Neuronal stem cell (in vitro differentiated cells): ENCODE measurements around the gene GJD3.

ENCODE experiments used
- DNase-seq: peaks from one replicate; pipeline ENCODE4 v3.0.0-alpha.2; 2013; ENCODE audit warnings: low spot score
- H2AFZ ChIP-seq: one replicate; pipeline ENCODE4 v1.6.1; 2013; ENCODE audit warnings: mild to moderate bottlenecking, low read length, inconsistent platforms
- H2AK5ac ChIP-seq: 2 replicates; pipeline ENCODE4 v1.6.1; 2013; ENCODE audit warnings: low read depth, mild to moderate bottlenecking, inconsistent platforms, low read length, moderate library complexity, mixed read lengths
- H2BK120ac ChIP-seq: 2 replicates; pipeline ENCODE4 v1.6.1; 2013; ENCODE audit warnings: low read depth, mild to moderate bottlenecking, inconsistent platforms, low read length, moderate library complexity, mixed read lengths
- H2BK12ac ChIP-seq: one replicate; pipeline ENCODE4 v1.6.1; 2013; ENCODE audit warnings: low read length, inconsistent platforms
- H2BK15ac ChIP-seq: 2 replicates; pipeline ENCODE4 v1.6.1; 2013; ENCODE audit warnings: mild to moderate bottlenecking, low read length, inconsistent platforms, mixed read lengths
- H2BK5ac ChIP-seq: one replicate; pipeline ENCODE4 v1.6.1; 2013; ENCODE audit warnings: inconsistent platforms, mild to moderate bottlenecking, low read length, moderate library complexity
- H3K14ac ChIP-seq: one replicate; pipeline ENCODE4 v1.6.1; 2013; ENCODE audit warnings: low read length, inconsistent platforms
- H3K18ac ChIP-seq: 2 replicates; pipeline ENCODE4 v1.6.1; 2013; ENCODE audit warnings: low read length, inconsistent platforms
- H3K23ac ChIP-seq: 2 replicates; pipeline ENCODE4 v1.6.1; 2013; ENCODE audit warnings: low read depth, mild to moderate bottlenecking, mixed read lengths, low read length, inconsistent platforms; ENCODE audit not compliant: poor library complexity
- H3K27ac ChIP-seq: replicated peaks from 3 replicates; pipeline ENCODE4 v1.5.1; 2013; ENCODE audit warnings: low read length, inconsistent platforms
- H3K27me3 ChIP-seq, 3 experiments: 2 replicates each; pipeline ENCODE4 v1.6.1; 2013; ENCODE audit warnings: low read length in 3 of 3, mild to moderate bottlenecking in 2 of 3, inconsistent platforms in 1 of 3, low read depth in 1 of 3, mixed read lengths in 1 of 3, moderate library complexity in 1 of 3; ENCODE audit not compliant: control insufficient read depth in 3 of 3, insufficient read depth in 3 of 3
- H3K36me3 ChIP-seq, 2 donors: replicated peaks in 1 of 2; 2 replicates each; pipeline ENCODE4 v1.6.1; 2013; ENCODE audit warnings: low read length in 2 of 2; ENCODE audit not compliant: control insufficient read depth in 2 of 2, insufficient read depth in 2 of 2
- H3K4ac ChIP-seq: 2 replicates; pipeline ENCODE4 v1.6.1; 2013; ENCODE audit warnings: inconsistent platforms, mild to moderate bottlenecking, low read length, moderate library complexity
- H3K4me1 ChIP-seq, 2 donors: 1 replicate in 1 of 2; 2 replicates in 1 of 2; pipeline ENCODE4 v1.6.1; 2013; ENCODE audit warnings: low read length in 2 of 2, low read depth in 1 of 2; ENCODE audit not compliant: control insufficient read depth in 2 of 2, insufficient read depth in 1 of 2
- H3K4me2 ChIP-seq: one replicate; pipeline ENCODE4 v1.6.1; 2013; ENCODE audit warnings: mild to moderate bottlenecking, low read length, inconsistent platforms; ENCODE audit not compliant: insufficient read depth, poor library complexity, severe bottlenecking
- H3K4me3 ChIP-seq, 2 donors: 2 replicates each; pipeline ENCODE4 v1.5.1; 2013; ENCODE audit warnings: low read length in 2 of 2, mild to moderate bottlenecking in 2 of 2, inconsistent platforms in 1 of 2, moderate library complexity in 1 of 2
- H3K79me1 ChIP-seq: one replicate; pipeline ENCODE4 v1.6.1; 2013; ENCODE audit warnings: low read depth, mild to moderate bottlenecking, inconsistent platforms, low read length, moderate library complexity
- H3K9ac ChIP-seq: one replicate; pipeline ENCODE4 v1.6.1; 2013; ENCODE audit warnings: mild to moderate bottlenecking, low read depth, low read length, inconsistent platforms; ENCODE audit not compliant: poor library complexity
- H3K9me3 ChIP-seq, 2 donors: replicated peaks in 1 of 2; 2 replicates each; pipeline versions ENCODE3 to v1.6.1; 2013; ENCODE audit warnings: low read length in 2 of 2, mild to moderate bottlenecking in 2 of 2, inconsistent platforms in 1 of 2, low read depth in 1 of 2, mixed read lengths in 1 of 2, moderate library complexity in 1 of 2; ENCODE audit not compliant: control insufficient read depth in 2 of 2, insufficient read depth in 1 of 2
- H4K8ac ChIP-seq: one replicate; pipeline ENCODE4 v1.6.1; 2013; ENCODE audit warnings: low read depth, mild to moderate bottlenecking, inconsistent platforms, low read length, moderate library complexity
- H4K91ac ChIP-seq: one replicate; pipeline ENCODE4 v1.6.1; 2013; ENCODE audit warnings: low read length, low read depth, mild to moderate bottlenecking, inconsistent platforms; ENCODE audit not compliant: poor library complexity
- WGBS, 2 donors: extraction: QIAGEN DNeasy Blood & Tissue Kit; methylation state at CpG; one replicate each; pipeline ENCODE4 v1.1.7; 2013; ENCODE audit warnings: missing lambda C conversion rate in 2 of 2, mixed read lengths in 1 of 2; ENCODE audit not compliant: insufficient read length in 2 of 2, insufficient replicate concordance in 1 of 2; ENCODE audit errors: extremely low coverage in 2 of 2; 5-methylcytosine and 5-hydroxymethylcytosine counted together

GJD3 gene

GRCh38 chr17:40354221-40355122, 10.1 kb downstream of the GJD3 start:
- Histone ChIP-seq H4K8ac (no peak overlapping the region), H3K9me3 (no peaks in the 10 kb centered on the region), H2BK120ac (no peak overlapping the region), H2AK5ac (no peak overlapping the region), H3K23ac (peak overlapping the region; percentile 9), H3K79me1 (peaks cover 3% of the 10 kb centered on the region), H3K27ac (no peak overlapping the region), H3K18ac (peak overlapping the region; percentile 58), H3K4me3 (no peak overlapping the region), H3K4me2 (no peak overlapping the region), H3K36me3 (peaks cover 7 to 36% of the 10 kb centered on the region in 2 donors), H4K91ac (no peak overlapping the region), H2BK12ac (peak overlapping the region; percentile 7), H3K9ac (no peak overlapping the region), H3K4me1 (peaks cover 27 to 35% of the 10 kb centered on the region in 2 donors), H3K27me3 (no peaks in the 10 kb centered on the region), H3K14ac (no peak overlapping the region), H2BK5ac (no peak overlapping the region), H2BK15ac (peak overlapping the region; percentile 28), H2AFZ (no peak overlapping the region), H3K4ac (no peak overlapping the region)
- WGBS, 2 donors, result no CpG with 5 or more reads among the region's 30 CpGs
- DNase-seq, result no peak

- H2AK5ac ChIP-seq, result no peak overlapping the region
- no peak overlapping the region for H3K27ac ChIP-seq
- no peak overlapping the region for H3K4me3 ChIP-seq
- H3K4me1 ChIP-seq, result peaks cover 37 to 42% of the 10 kb centered on the region in 2 donors
- H3K18ac ChIP-seq, result no peak overlapping the region
- no peak overlapping the region for H2BK12ac ChIP-seq
- no peaks in the 10 kb centered on the region for H3K27me3 ChIP-seq
- H3K36me3 ChIP-seq, result peaks cover 11 to 42% of the 10 kb centered on the region in 2 donors
- peaks cover 3% of the 10 kb centered on the region for H3K79me1 ChIP-seq
- no peak overlapping the region for H2AFZ ChIP-seq
- no peaks in the 10 kb centered on the region for H3K9me3 ChIP-seq
- no peak overlapping the region for H2BK15ac ChIP-seq
- no peak overlapping the region for H3K4ac ChIP-seq
- peak overlapping the region; percentile 69 for H3K23ac ChIP-seq
- H3K9ac ChIP-seq, result no peak overlapping the region
- no peak overlapping the region for H3K4me2 ChIP-seq
- no peak overlapping the region for H2BK120ac ChIP-seq
- DNase-seq, result no peak
- no peak overlapping the region for H3K14ac ChIP-seq
- no peak overlapping the region for H4K91ac ChIP-seq
- peak overlapping the region; percentile 83 for H2BK5ac ChIP-seq
- WGBS, 2 donors, result no CpG with 5 or more reads among the region's 9 CpGs
- no peak overlapping the region for H4K8ac ChIP-seq
These were observed 11.7 kb downstream of the GJD3 start for GRCh38 chr17:40352779-40353394.

DNA sequence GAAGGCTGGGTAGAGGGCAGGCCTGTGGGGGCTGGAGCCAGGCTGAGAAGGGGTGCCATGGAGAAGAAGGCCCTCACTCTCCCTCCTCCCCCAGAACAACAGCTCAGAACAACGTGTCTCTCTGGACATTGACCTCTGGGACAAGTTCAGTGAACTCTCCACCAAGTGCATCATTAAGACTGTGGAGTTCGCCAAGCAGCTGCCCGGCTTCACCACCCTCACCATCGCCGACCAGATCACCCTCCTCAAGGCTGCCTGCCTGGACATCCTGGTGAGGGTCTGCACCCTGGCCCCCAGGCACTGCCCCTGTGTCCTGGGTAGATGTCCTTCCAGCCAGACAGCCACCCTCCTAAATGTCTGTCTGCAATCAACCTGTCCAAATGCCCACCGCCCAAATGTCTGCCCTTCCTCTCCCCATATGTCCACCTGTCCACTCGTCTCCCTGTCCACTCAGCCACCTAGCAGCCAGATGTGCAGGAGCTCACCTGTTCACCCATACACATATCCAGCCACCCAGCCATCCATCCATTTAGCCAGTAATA, 12.2 kb downstream of the GJD3 start:
- H3K9me3 ChIP-seq, result no peaks in the 10 kb centered on the region
- no peak overlapping the region for H3K27ac ChIP-seq
- no peak overlapping the region for H2AFZ ChIP-seq
- H3K4me2 ChIP-seq, result no peak overlapping the region
- no peak overlapping the region for H3K14ac ChIP-seq
- peak overlapping the region; percentile 93 for H2AK5ac ChIP-seq
- H4K91ac ChIP-seq, result no peak overlapping the region
- WGBS, 2 donors, result no CpG with 5 or more reads among the region's 7 CpGs
- H3K36me3 ChIP-seq, result peaks cover 11 to 42% of the 10 kb centered on the region in 2 donors
- H2BK120ac ChIP-seq, result no peak overlapping the region
- no peak overlapping the region for H3K9ac ChIP-seq
- no peak overlapping the region for H4K8ac ChIP-seq
- no peak overlapping the region for H2BK15ac ChIP-seq
- peaks cover 3% of the 10 kb centered on the region for H3K79me1 ChIP-seq
- H2BK12ac ChIP-seq, result no peak overlapping the region
- no peak overlapping the region for H3K18ac ChIP-seq
- no peaks in the 10 kb centered on the region for H3K27me3 ChIP-seq
- H2BK5ac ChIP-seq, result peak overlapping the region; percentile 83
- peaks cover 42 to 48% of the 10 kb centered on the region in 2 donors for H3K4me1 ChIP-seq
- peak overlapping the region; percentile 3 for H3K23ac ChIP-seq
- no peak overlapping the region for H3K4ac ChIP-seq
- no peak for DNase-seq
- H3K4me3 ChIP-seq, result no peak overlapping the region
